NT2/D1 (cell line): ENCODE data around the gene ELL3.

ENCODE experiments used
- YY1 ChIP-seq: IDR thresholded peaks from 2 replicates; pipeline ENCODE4 v1.6.1; 2011; ENCODE audit not compliant: insufficient read length, insufficient read depth
- ZNF274 ChIP-seq: IDR thresholded peaks from 2 replicates; pipeline ENCODE4 v1.6.1; 2011; ENCODE audit warnings: mild to moderate bottlenecking, low read depth, low read length

GRCh38 chr15:43723151-43723550 is 53.6 kb downstream of the ELL3 start:
- TF ChIP-seq YY1, result no peak
- no peak for TF ChIP-seq ZNF274
